GM12864 (cell line): ENCODE measurements around the gene SYMPK.

ENCODE experiments used
- DNase-seq: peaks from one replicate; pipeline ENCODE4 v3.0.0-alpha.2; 2011; ENCODE audit warnings: low read depth
- H3K4me3 ChIP-seq: 2 replicates; pipeline ENCODE4 v1.5.1; 2011; ENCODE audit warnings: mild to moderate bottlenecking, low read depth, low read length, control low read depth
- TF ChIP-seq, protein P1 (sequence below): IDR thresholded peaks from 2 replicates; pipeline ENCODE4 v1.5.1; 2011; ENCODE audit warnings: low read depth, mild to moderate bottlenecking, moderate library complexity, low read length, control low read depth, inconsistent platforms; ENCODE audit errors: missing control alignments

The SYMPK gene

GRCh38 chr19:45862564-45863334 lies at the start of gene SYMPK:
SYMPK (minus strand) TSS chr19:45863147; CDS start chr19:45854495, 8,652 bp downstream.
- peak; percentile 96 for DNase-seq
- peak within 1 kb of the TSS; percentile 99 for H3K4me3 ChIP-seq
- TF ChIP-seq, protein P1, sequence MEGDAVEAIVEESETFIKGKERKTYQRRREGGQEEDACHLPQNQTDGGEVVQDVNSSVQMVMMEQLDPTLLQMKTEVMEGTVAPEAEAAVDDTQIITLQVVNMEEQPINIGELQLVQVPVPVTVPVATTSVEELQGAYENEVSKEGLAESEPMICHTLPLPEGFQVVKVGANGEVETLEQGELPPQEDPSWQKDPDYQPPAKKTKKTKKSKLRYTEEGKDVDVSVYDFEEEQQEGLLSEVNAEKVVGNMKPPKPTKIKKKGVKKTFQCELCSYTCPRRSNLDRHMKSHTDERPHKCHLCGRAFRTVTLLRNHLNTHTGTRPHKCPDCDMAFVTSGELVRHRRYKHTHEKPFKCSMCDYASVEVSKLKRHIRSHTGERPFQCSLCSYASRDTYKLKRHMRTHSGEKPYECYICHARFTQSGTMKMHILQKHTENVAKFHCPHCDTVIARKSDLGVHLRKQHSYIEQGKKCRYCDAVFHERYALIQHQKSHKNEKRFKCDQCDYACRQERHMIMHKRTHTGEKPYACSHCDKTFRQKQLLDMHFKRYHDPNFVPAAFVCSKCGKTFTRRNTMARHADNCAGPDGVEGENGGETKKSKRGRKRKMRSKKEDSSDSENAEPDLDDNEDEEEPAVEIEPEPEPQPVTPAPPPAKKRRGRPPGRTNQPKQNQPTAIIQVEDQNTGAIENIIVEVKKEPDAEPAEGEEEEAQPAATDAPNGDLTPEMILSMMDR: no peak

DNA sequence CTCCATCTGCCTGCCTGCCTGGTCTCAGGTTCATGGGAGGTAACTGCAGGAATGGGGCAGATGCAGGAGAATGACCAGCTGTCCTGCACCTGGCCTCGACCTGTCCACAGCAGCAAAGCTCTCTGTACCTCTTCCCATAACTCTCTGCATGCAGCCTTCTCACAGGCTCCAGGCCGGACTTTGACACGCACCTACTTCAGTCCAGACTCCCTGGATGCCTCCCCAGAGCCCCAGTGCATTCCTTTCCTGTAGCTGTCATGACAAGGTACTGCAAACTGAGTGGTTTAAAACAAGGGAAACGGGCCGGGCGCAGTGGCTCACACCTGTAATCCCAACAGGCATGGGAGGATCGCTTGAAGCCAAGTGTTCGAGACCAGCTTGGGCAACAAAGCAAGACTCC lies 48.3 kb upstream of the SYMPK start:
- TF ChIP-seq, protein P1: no peak
- H3K4me3 ChIP-seq: no peak overlapping the region
- no peak for DNase-seq

DNA sequence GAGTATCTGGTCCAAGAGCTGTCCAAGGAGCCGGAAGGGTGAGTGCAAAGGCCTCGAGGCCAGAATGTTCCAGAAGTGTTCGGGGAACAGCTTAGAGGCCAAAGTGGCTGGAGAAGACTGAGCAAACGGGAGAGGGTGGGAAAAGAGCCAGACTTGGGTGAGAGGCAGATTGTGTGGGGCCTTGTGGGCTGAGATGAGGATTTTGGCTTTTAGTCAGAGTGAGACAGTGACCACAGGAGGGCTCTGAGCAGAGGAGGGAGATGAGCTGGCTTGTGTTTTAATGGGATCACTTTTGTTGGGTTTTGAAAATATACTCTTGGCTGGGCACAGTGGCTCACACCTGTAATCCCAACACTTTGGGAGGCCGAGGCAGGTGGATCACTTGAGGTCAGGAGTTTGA lies 46.0 kb upstream of the SYMPK start:
- TF ChIP-seq, protein P1: no peak
- no peak for DNase-seq
- H3K4me3 ChIP-seq: no peak overlapping the region

- DNase-seq: no peak
- H3K4me3 ChIP-seq: no peak overlapping the region
- TF ChIP-seq, protein P1: no peak
These were observed 43.3 kb upstream of the SYMPK start for GRCh38 chr19:45906221-45906620.

GRCh38 chr19:45905011-45905410 lies 42.1 kb upstream of the SYMPK start:
- TF ChIP-seq, protein P1: no peak
- no peak for DNase-seq
- no peak overlapping the region for H3K4me3 ChIP-seq

GRCh38 chr19:45902651-45903625 lies 40.0 kb upstream of the SYMPK start:
- TF ChIP-seq, protein P1: no peak
- peak overlapping the region; percentile 84 for H3K4me3 ChIP-seq
- peak; percentile 86 for DNase-seq
